HuH-7 (cell line): ENCODE results near the gene DAAM2.

Experiments used
- DNase-seq: peaks from one replicate; pipeline ENCODE4 v3.0.0; 2011; ENCODE audit warnings: low spot score

Gene DAAM2

GRCh38 chr6:39819228-39819627 is 27.1 kb downstream of the DAAM2 start:
- DNase-seq = no peak

- no peak for DNase-seq
Measured at GRCh38 chr6:39819676-39820075, 27.5 kb downstream of the DAAM2 start.

- DNase-seq = no peak
Measured at GRCh38 chr6:39820553-39820952, 28.4 kb downstream of the DAAM2 start.

- DNase-seq = no peak
Measured at GRCh38 chr6:39821046-39821740, 29.0 kb downstream of the DAAM2 start.

- no peak for DNase-seq
Measured at GRCh38 chr6:39821742-39822532, 29.8 kb downstream of the DAAM2 start.

GRCh38 chr6:39822846-39823815 is 31.0 kb downstream of the DAAM2 start:
- no peak for DNase-seq

GRCh38 chr6:39824030-39824926 is 32.1 kb downstream of the DAAM2 start:
- no peak for DNase-seq

- no peak for DNase-seq
Measured at GRCh38 chr6:39829331-39829730, 37.2 kb downstream of the DAAM2 start.

GRCh38 chr6:39830444-39830843 is 38.3 kb downstream of the DAAM2 start:
- no peak for DNase-seq

- no peak for DNase-seq
Measured at GRCh38 chr6:39831701-39832100, 39.5 kb downstream of the DAAM2 start.

GRCh38 chr6:39834278-39834677 is 42.1 kb downstream of the DAAM2 start:
- DNase-seq = no peak

GRCh38 chr6:39834866-39835265 is 42.7 kb downstream of the DAAM2 start:
- no peak for DNase-seq

GRCh38 chr6:39835821-39836295 is 43.7 kb downstream of the DAAM2 start:
- no peak for DNase-seq

- no peak for DNase-seq
Measured at GRCh38 chr6:39836606-39837005, 44.4 kb downstream of the DAAM2 start.

GRCh38 chr6:39839445-39839844 is 47.3 kb downstream of the DAAM2 start:
- DNase-seq = no peak

GRCh38 chr6:39840781-39841180 is 48.6 kb downstream of the DAAM2 start:
- DNase-seq = no peak

- DNase-seq = no peak
Measured at GRCh38 chr6:39841291-39841690, 49.1 kb downstream of the DAAM2 start.

- no peak for DNase-seq
Measured at GRCh38 chr6:39841923-39842322, 49.7 kb downstream of the DAAM2 start.

- no peak for DNase-seq
Measured at GRCh38 chr6:39843305-39844020, 51.3 kb downstream of the DAAM2 start.

GRCh38 chr6:39844866-39845265 is 52.7 kb downstream of the DAAM2 start:
- DNase-seq = no peak

GRCh38 chr6:39847221-39847620 is 55.0 kb downstream of the DAAM2 start:
- no peak for DNase-seq
